ENCODE measurements around the gene TSPAN15.

GRCh38 chr10:69538461-69538860 is 87.2 kb downstream of the TSPAN15 start:
- TF ChIP-seq CTCF (conservative IDR thresholded peaks at IDR 0.05; ENCODE audit: low read depth, low read length): no peak
- no peak for TF ChIP-seq EZH2 (IDR thresholded peaks at IDR 0.05; ENCODE audit: low read length, unreplicated experiment)

All from PC-3 (cell line).